Right lobe of liver (tissue), 4 donors: ENCODE results near the gene OGFOD2.

ENCODE experiments used
- POLR2A ChIP-seq: fragments of 450-650 bp; IDR thresholded peaks from one replicate; pipeline ENCODE4 v1.6.1; 2017; ENCODE audit warnings: antibody characterized with exemption, mild to moderate bottlenecking
- TF ChIP-seq, protein P1 (sequence below), 4 donors: fragments of 200-600 bp in 3 of 4; fragments of 450-650 bp in 1 of 4; IDR thresholded peaks; one replicate each; pipeline versions ENCODE4 v1.5.1 to v1.8.0; 2016 to 2022; ENCODE audit warnings: antibody characterized with exemption in 4 of 4, mild to moderate bottlenecking in 2 of 4
- donor health status: DM: no; HTN: no; CAD: no.
- donor health status: DM: no; HTN: no; CAD: no.
- donor health status: DM: no; HTN: yes; CAD: no.

DNA sequence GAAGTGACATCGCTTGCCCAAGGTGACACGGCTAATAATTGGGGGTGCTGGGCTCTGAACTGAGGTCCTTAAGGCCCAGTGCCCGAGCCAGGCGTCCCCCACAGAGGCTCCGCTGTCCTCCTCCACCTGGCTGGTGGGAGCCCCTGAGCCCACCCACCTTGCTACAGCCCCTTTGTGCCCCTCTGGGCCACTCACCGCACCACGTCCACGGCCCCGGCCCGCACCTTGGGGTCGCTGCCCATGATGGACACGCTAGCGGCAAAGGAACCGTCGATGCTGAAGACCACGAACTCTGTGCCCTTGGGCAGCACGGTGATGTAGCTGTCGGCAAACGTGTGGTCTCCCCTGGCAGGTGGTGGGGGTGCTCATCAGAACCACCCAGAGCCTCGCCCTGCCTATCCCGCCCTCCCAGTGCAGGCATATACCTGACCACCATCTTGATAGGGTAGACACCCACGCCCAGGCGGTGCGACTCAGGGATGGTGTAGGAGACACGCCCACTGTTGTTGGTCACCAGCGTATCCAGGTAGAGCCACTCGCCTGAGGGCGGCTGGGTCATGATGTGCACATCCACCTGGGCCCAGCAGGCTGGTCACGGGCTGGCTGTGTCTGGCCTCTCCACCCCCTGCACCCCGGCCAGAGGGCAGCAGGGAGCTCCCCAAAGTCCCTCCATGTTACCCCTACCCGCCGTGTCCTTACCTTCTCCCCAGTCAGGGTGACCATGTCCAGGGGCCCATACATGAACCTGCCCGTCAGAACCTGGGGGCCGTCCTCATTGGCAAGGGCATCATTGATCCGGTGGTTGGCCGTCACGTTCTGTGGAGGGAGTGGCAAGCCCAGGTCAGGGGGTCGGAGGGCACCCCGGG lies 12.3 kb downstream of the OGFOD2 start:
- TF ChIP-seq, protein P1, sequence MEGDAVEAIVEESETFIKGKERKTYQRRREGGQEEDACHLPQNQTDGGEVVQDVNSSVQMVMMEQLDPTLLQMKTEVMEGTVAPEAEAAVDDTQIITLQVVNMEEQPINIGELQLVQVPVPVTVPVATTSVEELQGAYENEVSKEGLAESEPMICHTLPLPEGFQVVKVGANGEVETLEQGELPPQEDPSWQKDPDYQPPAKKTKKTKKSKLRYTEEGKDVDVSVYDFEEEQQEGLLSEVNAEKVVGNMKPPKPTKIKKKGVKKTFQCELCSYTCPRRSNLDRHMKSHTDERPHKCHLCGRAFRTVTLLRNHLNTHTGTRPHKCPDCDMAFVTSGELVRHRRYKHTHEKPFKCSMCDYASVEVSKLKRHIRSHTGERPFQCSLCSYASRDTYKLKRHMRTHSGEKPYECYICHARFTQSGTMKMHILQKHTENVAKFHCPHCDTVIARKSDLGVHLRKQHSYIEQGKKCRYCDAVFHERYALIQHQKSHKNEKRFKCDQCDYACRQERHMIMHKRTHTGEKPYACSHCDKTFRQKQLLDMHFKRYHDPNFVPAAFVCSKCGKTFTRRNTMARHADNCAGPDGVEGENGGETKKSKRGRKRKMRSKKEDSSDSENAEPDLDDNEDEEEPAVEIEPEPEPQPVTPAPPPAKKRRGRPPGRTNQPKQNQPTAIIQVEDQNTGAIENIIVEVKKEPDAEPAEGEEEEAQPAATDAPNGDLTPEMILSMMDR (IDR thresholded peaks at IDR 0.05) = no peak
- no peak for TF ChIP-seq POLR2A
